Esophagus (tissue), 2 donors: ENCODE results near the gene SPEG. TPM values are rescaled to one million over a fixed set of nuclear protein-coding genes. Genes with fewer than 3 reads are reported as not detected.
"Not testable (repeated sequence)": the region's sequence is repeated elsewhere in the genome, so short reads cannot be mapped to it uniquely, and the experiment has no call there.

Experiments used
- H3K27ac ChIP-seq, 2 donors: one replicate each; pipeline ENCODE4 v1.5.1; 2013; ENCODE audit warnings: low read depth in 2 of 2, mild to moderate bottlenecking in 2 of 2, inconsistent platforms in 1 of 2, low read length in 1 of 2, moderate library complexity in 1 of 2
- H3K27me3 ChIP-seq, 2 donors: one replicate each; pipeline ENCODE4 v1.6.1; 2013; ENCODE audit warnings: low read length in 2 of 2, control low read depth in 1 of 2, mild to moderate bottlenecking in 1 of 2; ENCODE audit not compliant: insufficient read depth in 2 of 2, control insufficient read depth in 1 of 2
- H3K36me3 ChIP-seq, 2 donors: one replicate each; pipeline ENCODE4 v1.6.1; 2013; ENCODE audit warnings: low read length in 1 of 2; ENCODE audit not compliant: control insufficient read depth in 2 of 2, insufficient read depth in 2 of 2
- H3K4me1 ChIP-seq, 2 donors: one replicate each; pipeline ENCODE4 v1.6.1; 2013; ENCODE audit warnings: low read length in 1 of 2; ENCODE audit not compliant: control insufficient read depth in 2 of 2, insufficient read depth in 2 of 2
- H3K4me3 ChIP-seq, 2 donors: one replicate each; pipeline ENCODE4 v1.5.1; 2013; ENCODE audit warnings: low read length in 2 of 2, mild to moderate bottlenecking in 2 of 2, low read depth in 1 of 2, moderate library complexity in 1 of 2
- H3K9me3 ChIP-seq, 2 donors: one replicate each; pipeline ENCODE4 v1.6.1; 2013; ENCODE audit warnings: mild to moderate bottlenecking in 2 of 2, low read depth in 1 of 2, low read length in 1 of 2, moderate library complexity in 1 of 2; ENCODE audit not compliant: control insufficient read depth in 2 of 2, insufficient read depth in 1 of 2
- WGBS, 2 donors: extraction: QIAGEN DNeasy Blood & Tissue Kit; methylation state at CpG; one replicate each; pipeline ENCODE4 v1.1.7; 2013; 5-methylcytosine and 5-hydroxymethylcytosine counted together
- polyA plus RNA-seq, 2 donors: library from polyadenylated mRNA; stranded (reverse); fragments of 200-250 nt; gene quantifications; one replicate each; pipeline ENCODE4 v1.2.3, GENCODE V29; 2013
- donor health status: healthy with polysubstance abuse.
- donor health status: Bipolar disorder and iron deficiency.

The SPEG gene
- polyA plus RNA-seq, 2 donors, result 22.3 to 37.7 TPM

DNA sequence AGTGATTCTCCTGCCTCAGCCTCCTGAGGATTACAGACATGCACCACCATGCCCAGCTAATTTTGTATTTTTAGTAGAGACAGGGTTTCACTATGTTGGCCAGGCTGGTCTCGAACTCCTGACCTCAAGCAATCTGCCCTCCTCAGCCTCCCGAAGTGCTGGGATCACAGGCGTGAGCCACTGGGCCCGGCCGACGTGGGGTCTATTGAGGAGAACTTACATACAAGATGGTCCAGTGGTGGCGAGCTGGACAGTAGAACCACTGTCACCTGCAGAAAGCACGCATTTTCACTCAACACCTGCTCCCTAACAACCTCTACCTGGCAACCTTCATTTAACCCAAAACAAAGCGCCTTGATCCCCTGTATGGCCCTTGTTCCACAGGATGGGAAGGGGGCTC, 39.6 kb upstream of the SPEG start:
- 94% methylated on average over 9 of the region's 9 CpGs for WGBS, 2 donors
- H3K9me3 ChIP-seq, H3K4me1 ChIP-seq, H3K36me3 ChIP-seq, H3K4me3 ChIP-seq, H3K27ac ChIP-seq, H3K27me3 ChIP-seq: not testable (repeated sequence)

DNA sequence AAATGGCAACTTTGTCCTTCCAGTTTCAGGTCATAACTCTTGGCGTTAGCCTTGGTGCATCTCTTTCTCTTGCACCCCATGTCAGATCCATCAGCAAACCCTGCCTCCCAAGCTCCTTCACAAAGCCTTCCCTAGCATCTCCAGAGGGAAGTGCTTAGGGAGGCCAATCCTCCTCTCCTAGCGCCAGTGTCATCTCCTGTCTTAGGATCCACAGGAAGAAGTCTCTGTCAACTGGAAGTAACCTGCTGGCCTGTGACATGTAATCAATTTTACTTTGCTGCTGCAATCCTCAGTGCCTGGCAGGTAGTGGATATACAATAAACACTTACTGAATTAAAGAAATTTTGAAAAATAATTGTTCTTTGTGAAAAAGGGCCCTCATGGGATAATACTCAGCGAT, 39.0 kb upstream of the SPEG start:
- WGBS, 2 donors, result 90 to 94% methylated on average over 3 of the region's 3 CpGs
- H3K27me3 ChIP-seq, result no peaks in the 10 kb centered on the region
- H3K36me3 ChIP-seq, result no peaks in the 10 kb centered on the region
- no peak overlapping the region for H3K27ac ChIP-seq
- H3K4me1 ChIP-seq, result no peaks in the 10 kb centered on the region
- no peak overlapping the region for H3K4me3 ChIP-seq
- H3K9me3 ChIP-seq, result no peaks in the 10 kb centered on the region

DNA sequence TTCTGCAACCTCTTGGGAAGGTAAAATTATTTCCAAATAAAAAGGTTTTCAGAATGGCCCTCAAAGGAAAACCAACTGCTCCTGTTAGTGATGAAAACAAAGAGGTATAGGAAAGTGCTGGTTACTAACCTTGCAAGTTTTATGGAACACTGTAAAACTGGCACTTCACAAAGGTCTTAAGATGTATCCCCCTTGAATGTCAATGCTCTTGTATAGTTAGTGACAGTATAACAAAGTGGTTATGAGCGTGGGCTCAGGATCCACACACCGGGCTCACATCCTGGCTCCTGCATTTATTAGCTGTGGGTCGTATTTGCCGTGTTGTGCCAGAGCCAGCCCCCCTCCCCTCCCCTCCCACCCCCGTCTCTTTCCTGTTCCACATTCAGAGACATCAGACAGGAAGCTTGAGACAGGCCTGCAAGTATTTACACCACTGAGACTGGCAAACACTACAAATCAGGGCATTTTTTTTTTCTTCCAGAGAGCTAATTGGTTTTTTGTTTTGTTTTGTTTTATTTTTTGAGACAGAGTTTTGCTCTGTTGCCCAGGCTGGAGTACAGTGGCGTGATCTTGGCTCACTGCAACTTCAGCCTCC, 37.7 kb upstream of the SPEG start:
- Histone ChIP-seq H3K36me3 (no peaks in the 10 kb centered on the region), H3K27me3 (no peaks in the 10 kb centered on the region), H3K4me1 (no peaks in the 10 kb centered on the region), H3K27ac (no peak overlapping the region), H3K9me3 (no peaks in the 10 kb centered on the region), H3K4me3 (no peak overlapping the region)
- 59 to 60% methylated on average over 6 of the region's 6 CpGs for WGBS, 2 donors

DNA sequence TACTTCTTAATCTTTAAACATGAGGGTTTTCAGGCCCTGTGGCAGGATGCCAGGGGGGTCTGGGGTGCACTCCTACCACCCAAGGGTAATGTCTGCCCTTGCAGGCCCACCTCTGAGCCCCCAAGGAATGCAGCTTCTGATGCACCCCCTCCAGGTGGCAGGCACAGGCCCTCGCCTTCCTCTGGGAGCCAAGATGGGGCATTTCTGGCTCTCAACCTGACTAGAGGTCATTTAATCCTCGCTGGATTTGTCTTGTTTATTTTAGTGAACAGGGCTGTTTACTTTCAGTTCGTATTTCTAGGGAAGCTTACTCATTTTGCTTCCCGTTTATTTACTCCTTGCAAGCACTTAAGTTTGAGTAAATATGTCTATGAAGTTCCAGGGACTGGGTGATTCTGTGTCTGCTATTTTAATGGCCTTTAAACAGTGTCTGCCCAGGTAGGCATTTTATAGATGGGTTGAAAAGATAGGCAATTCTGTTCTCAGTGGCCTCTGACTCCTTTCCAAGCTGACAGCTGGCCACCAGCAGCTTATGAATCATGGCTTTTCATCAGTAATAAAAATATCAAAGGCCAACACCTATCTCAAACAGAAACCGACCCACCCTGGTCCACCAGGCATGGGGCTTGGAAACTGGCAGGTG, 35.8 kb upstream of the SPEG start:
- Histone ChIP-seq H3K36me3 (no peaks in the 10 kb centered on the region), H3K4me3 (no peak overlapping the region), H3K27ac (no peak overlapping the region), H3K27me3 (no peaks in the 10 kb centered on the region), H3K4me1 (no peaks in the 10 kb centered on the region), H3K9me3 (no peaks in the 10 kb centered on the region)
- 28 to 41% methylated on average over 5 of the region's 5 CpGs for WGBS, 2 donors

DNA sequence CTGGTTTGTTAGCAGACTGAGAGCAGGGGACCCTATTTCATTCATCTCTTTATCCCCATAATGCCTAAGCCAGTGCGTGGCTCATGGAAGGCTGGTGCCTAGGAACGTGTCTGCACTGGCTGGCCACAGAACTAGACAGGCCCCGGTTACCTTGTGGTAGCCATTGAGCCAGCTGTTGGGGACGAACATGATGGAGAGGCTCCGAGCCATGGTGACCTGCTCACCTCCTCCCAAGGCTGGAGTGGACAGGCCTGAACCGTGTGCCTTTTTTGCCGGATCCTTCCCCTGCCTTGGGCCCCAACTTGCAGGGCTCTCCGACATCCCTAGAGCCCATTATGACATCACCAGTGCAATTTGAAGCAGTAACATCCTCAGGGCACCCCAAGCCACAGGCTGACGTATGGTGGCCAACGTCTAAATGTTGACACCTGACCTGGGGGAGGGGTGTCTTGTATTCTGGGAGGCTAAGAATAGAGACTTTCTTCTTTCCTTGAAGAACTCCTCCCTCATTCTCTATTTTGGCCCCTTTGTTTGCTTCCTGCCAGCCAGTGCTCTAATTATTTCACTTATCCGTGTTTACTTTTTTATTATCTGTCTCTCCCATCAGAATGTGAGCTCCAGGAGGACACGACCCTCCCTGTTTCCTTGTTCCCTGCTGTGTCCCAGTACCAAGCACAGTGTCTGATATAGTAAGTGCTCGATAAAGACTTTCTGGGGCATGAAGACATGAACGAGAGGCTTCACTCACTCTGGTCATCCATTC, 34.7 kb upstream of the SPEG start:
- no peaks in the 10 kb centered on the region for H3K4me1 ChIP-seq
- H3K27me3 ChIP-seq, result no peaks in the 10 kb centered on the region
- no peak overlapping the region for H3K27ac ChIP-seq
- WGBS, 2 donors, result 70 to 72% methylated on average over 14 of the region's 14 CpGs
- H3K9me3 ChIP-seq, result no peaks in the 10 kb centered on the region
- no peak overlapping the region for H3K4me3 ChIP-seq
- no peaks in the 10 kb centered on the region for H3K36me3 ChIP-seq

DNA sequence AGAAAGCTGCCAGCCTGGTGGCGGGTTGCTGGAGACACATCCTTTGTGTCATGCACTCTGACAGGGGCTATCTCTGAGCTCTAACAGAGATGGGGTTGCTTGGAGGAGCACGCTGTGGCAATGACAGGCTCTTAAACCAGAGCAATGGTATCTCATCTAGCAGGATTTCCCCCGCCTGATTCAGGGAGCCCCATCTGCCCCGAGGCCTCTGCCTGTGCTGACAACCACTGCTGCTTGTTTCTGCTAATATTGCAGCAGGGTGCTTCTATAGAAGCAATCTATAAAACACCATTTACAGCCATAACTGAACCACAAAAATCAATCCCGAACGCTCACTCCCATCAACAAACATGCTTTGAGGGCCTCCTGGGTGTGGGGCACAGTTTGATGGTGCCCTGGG, 34.1 kb upstream of the SPEG start:
- 58 to 59% methylated on average over 6 of the region's 6 CpGs for WGBS, 2 donors
- H3K27ac ChIP-seq, result no peak overlapping the region
- H3K4me1 ChIP-seq, result no peaks in the 10 kb centered on the region

DNA sequence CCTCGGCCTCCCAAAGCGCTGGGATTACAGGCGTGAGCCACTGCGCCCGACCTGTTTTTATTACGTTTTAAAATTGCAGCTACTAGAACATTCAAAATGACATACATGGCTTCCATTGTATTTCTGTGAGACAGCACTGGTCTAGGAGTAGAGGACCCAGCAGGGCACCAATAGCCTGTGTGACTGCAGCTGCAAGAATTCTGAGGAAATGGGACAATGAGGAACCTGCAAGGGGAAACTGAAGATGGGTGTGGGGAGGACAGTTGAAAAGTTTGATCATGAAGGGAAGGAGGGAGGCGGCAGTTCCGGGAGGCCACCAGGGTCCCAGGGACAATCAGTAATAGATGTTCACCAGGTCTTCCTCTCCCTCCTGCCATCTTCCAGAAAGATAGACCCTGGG, 33.0 kb upstream of the SPEG start:
- Histone ChIP-seq H3K36me3 (no peaks in the 10 kb centered on the region), H3K27ac (no peak overlapping the region), H3K9me3 (no peaks in the 10 kb centered on the region), H3K4me3 (no peak overlapping the region), H3K4me1 (no peaks in the 10 kb centered on the region), H3K27me3 (no peaks in the 10 kb centered on the region)
- 87 to 89% methylated on average over 8 of the region's 8 CpGs for WGBS, 2 donors

More for the DNA sequence above, 34.1 kb upstream of the SPEG start:
- Histone ChIP-seq H3K27me3 (no peaks in the 10 kb centered on the region), H3K36me3 (no peaks in the 10 kb centered on the region), H3K9me3 (no peaks in the 10 kb centered on the region), H3K4me3 (no peak overlapping the region)

DNA sequence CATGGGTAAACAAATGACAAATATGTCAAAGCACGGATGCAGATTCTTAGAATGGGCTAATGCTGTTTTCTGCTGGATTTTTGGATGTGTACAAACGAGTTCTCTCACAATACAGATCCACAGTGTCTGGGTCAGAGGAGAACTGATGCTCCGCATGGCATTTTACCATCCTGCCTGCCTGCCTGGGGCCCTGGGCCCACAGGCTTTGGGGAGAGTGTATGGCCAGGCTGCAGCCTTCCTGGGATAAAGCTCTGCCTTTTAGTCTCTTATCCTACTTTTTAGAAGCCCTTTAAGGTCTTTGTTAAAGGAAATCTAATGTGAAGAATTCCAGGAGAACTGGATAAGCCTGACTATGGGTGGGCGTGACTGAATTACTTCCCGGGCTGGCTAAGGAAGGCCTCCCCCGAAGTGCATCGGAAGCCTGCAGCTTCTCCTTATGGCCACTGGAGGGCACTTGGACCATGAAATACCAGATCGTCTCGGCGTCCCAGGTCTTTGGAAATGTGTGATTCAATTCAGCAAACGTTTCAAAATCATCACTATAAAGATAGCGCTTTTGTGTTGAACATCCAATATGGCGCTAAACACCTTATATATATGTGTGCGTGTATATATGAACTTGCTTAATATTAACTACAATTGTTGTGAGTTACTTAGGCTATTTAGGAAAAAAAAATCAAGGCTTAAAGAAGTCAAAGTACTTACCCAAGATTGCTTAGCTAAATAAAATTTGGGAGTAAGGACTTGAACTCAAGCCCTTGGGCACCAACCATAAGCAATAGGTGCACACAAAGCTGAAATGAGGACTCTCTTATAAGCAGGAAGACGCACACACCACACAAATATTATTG, 31.8 kb upstream of the SPEG start:
- Histone ChIP-seq H3K4me3 (no peak overlapping the region), H3K4me1 (no peaks in the 10 kb centered on the region), H3K27ac (no peak overlapping the region), H3K9me3 (no peaks in the 10 kb centered on the region), H3K36me3 (no peaks in the 10 kb centered on the region), H3K27me3 (no peaks in the 10 kb centered on the region)
- 18% methylated on average over 15 of the region's 15 CpGs for WGBS, 2 donors

DNA sequence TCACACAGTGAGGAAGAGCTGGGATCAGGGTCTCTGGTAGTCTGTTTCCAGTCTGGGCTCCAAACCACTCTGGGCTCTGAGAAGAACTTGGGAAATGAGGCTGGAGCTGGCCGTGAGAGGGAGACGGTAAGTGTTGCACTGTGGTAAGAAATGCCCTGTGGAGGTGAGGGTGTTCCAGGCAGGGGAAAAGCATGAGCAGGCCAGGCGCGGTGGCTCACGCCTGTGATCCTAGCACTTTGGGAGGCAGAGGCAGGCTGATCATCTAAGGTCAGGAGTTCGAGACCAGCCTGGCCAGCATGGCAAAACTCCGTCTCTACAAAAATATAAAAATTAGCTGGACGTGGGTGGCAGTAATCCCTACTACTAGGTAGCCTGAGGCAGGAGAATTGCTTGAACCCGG, 30.8 kb upstream of the SPEG start:
- Histone ChIP-seq H3K27ac (peak overlapping the region in 1 of 2 donors; percentile 85), H3K36me3 (no peaks in the 10 kb centered on the region), H3K27me3 (no peaks in the 10 kb centered on the region), H3K9me3 (no peaks in the 10 kb centered on the region), H3K4me1 (no peaks in the 10 kb centered on the region), H3K4me3 (no peak overlapping the region)
- WGBS, 2 donors, result 85 to 92% methylated on average over 9 of the region's 9 CpGs
